GM21786 (cell line): ENCODE measurements around the gene PELI2.
A peak's percentile ranks its signal among the peaks of the same experiment; 100 is the strongest.

Source experiments
- ATAC-seq: cut with Tn5 transposase; IDR thresholded peaks from one replicate; pipeline ENCODE4 v1.9.1; 2021; ENCODE audit not compliant: unreplicated experiment

PELI2 gene

DNA sequence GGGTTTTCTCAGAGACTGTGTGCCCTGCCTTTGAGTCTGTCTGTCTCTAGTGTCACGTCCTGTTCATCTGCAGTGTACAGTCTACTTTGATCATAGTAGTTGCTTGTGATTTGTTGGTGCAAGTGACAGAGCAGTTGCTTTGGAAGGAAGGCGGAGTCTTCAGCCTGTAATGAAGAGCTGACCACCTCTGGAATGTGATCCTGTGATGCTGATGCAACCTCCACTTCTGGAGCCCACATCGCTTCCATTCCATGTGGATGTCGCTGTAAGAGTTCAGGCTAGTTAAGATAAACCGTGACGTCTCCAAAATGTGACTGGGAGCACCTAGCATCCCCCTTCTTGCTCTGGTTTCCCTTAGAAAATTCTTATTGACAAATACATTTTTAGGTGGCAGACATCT lies 51.8 kb downstream of the PELI2 start:
- ATAC-seq = no peak

DNA sequence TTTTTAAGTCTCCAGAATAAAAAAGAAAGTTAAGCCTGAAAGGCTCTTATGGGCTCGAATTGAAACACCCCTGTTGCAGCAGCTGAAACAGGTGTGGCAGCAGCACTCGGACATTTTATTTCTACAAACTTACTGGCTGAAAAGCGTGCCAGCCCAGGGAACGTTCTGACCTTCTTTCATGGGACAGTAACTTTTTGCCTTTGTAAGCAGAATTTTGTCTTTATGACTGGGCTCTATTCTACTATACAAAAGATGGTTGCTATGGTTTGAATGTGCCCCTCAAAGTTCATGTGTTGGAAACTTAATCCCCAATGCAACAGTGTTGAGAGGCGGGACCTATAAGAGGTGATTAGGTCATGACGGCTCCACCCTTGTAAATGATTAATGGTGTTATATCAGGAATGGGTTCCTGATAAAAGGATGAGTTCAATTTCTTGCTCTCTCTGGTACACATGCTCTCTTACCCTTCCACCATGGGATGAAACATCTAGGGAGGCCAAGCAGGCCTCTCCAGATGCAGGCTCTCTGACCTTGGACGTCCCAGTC lies 52.7 kb downstream of the PELI2 start:
- no peak for ATAC-seq

GRCh38 chr14:56172074-56172473 lies 53.9 kb downstream of the PELI2 start:
- no peak for ATAC-seq

DNA sequence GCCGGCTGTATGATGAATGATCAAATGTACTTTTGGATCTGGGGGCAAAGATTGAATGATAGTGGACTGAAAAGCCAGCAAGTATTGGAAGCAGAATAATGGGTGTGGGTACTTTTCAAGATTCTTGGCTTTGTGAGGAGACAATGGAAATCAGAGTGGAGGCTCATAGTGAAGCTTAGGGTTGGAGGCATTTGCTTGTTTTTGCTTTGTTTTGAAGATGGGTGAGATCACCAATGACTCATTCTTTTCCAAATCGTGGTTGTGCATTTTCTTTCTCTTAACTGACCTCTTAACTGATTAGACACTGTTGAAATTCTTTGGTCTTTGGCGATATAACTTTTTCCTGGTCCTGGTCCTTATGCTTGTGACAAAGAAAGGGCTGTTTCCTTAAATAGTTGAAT lies 54.4 kb downstream of the PELI2 start:
- ATAC-seq = no peak

DNA sequence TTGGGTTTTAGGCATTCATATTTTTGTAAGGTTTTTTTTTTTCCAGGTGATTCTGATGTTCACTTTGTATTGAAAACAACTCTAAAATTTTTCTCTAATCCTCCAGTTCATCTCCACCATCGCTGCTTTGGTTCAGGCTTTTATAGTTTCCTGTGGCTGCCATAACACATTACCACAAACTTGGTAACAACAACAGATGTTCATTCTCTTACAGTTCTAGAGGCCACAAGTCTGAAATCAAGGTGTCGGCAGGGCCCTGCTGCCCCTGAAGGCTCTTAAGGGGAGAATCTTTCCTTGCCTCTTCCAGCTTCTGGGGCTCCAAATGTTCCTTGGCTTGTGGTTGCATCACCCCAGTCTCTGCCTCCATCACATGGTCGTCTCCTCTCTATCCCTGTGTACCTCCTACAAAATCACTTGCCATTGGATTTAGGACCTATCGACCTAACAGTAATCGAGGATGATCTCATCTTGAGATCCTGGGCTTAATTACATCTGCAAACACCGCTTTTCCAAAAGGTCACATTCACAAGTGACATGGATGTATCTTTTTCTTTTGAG lies 55.2 kb downstream of the PELI2 start:
- no peak for ATAC-seq

- no peak for ATAC-seq
Observed at GRCh38 chr14:56175773-56176172, 57.6 kb downstream of the PELI2 start.

- no peak for ATAC-seq
Observed at GRCh38 chr14:56176530-56176929, 58.3 kb downstream of the PELI2 start.

GRCh38 chr14:56177036-56177435 lies 58.8 kb downstream of the PELI2 start:
- no peak for ATAC-seq

- ATAC-seq = no peak
Observed at GRCh38 chr14:56180754-56181542, 62.7 kb downstream of the PELI2 start.

- ATAC-seq = no peak
Observed at GRCh38 chr14:56181681-56182085, 63.5 kb downstream of the PELI2 start.

GRCh38 chr14:56182410-56182809 lies 64.2 kb downstream of the PELI2 start:
- ATAC-seq = no peak

GRCh38 chr14:56183631-56184157 lies 65.5 kb downstream of the PELI2 start:
- ATAC-seq = no peak

DNA sequence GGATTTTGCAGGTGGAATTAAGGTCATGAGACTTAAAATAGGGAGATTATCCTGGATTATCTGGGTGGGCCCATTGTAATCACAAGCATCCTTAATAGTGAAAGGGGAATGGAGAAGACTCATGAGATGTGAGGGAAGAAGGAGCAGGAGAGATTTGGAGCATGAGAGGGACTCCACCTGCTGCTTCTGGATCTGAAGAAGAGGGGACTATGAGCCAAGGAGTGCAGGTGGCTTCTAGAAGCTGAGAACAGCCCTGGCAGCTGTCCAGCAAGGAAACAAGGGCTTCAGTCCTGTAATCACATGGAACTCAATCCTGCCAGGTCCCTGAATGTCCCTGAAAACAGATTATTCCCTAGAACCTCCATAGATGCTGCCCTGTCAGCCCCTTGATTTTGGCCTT lies 67.8 kb downstream of the PELI2 start:
- no peak for ATAC-seq

- no peak for ATAC-seq
Observed at GRCh38 chr14:56187736-56188135, 69.5 kb downstream of the PELI2 start.

GRCh38 chr14:56189307-56189706 lies 71.1 kb downstream of the PELI2 start:
- ATAC-seq = no peak

- ATAC-seq = no peak
Observed at GRCh38 chr14:56193347-56193746, 75.1 kb downstream of the PELI2 start.

DNA sequence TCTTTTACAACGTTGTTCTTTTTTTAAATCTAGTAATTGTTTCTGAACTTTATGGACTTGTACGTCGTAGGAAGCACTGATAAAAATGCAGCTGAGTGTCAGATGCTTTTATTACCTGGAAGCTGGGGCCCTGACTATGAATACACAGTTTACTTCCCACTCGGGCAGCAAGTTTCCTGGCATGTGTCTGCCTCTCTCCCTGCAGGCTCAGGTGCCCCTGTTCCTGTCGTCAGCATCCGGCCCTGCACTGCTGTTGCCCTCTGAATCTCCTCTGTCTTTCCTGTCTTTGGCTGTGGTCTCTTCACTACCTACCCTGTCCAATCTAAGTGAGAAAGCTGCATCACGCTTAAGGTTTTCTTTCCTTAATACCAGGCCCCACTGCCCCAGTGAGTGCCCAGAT lies 75.8 kb downstream of the PELI2 start:
- no peak for ATAC-seq

DNA sequence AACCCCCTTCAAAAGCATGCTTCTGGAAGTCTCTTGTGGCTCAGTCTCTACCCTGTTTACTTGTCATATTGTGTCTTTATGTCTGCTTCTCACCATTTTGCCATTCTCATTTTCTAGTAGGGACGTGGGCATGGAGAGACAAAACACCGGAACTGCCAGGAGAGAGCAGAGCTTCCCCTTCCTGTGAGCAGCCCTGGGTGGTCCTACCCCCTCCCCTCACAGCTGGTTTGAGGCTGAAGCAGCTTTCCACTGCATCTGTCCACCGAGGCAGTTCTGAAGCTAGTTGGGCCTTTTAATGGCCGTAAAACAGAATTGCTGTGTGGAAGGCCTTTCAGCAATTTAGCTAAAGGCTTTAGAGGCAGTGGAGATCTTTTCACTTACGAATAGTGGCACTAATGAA lies 77.0 kb downstream of the PELI2 start:
- no peak for ATAC-seq

- peak; percentile 76 for ATAC-seq
Observed at GRCh38 chr14:56195704-56196103, 77.5 kb downstream of the PELI2 start.

DNA sequence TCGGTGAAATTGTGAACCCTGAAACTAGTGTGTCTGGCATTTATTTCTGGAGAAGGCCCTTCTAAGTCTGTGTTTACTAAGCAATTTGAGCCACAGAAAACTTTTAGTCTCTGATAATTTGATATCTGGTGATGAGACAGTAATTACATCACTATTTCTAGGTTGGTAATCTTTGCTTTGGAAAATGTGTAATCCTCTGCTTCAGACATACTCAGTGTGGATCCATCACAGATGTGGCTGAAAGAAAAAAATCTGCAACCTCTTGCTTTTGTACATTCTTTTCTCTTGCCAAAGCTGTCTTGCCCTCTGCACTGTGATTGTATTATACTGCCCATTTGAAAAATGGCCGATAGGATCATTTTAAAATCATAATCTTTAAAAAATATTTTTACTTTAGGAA lies 78.1 kb downstream of the PELI2 start:
- no peak for ATAC-seq

DNA sequence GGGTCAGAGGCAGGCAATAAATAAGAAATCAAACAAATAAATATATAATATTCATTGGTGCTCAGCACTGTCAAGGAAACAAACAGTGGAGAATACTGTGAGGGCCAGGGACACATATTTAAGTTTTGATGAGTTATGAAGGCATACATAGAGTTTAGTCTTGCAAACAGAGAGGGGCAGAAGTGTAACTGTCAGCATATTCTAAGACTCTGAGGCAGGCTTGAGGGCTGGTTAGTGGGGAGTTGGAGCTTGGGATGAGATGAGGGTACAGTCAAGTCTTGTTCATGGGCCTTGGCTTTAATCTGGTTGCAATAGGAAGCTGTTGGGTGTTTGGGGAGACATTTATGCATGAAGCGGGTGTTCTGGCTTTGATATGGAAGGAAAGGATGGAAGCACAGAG lies 78.9 kb downstream of the PELI2 start:
- no peak for ATAC-seq

DNA sequence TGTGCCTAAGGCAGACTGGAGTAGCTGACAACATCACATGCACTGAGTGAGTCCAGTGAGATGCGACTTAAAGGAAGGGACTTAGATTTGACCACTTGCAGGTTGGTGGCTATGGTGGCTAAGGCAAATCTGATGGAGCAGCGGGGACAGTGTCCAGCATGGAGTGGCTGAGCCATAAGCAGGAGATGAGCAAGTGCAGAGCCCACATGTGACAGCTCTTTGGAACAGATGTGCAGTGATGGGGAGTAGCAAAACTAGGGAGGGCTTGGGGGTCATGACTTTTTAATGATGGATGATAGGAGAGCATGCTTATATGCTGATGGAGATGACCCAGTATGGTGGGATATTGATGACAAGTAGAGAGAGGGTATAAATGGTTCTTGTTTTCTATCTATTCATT lies 80.2 kb downstream of the PELI2 start:
- no peak for ATAC-seq
